GM21526 (cell line): Measurements from ENCODE around the gene FOLR2.

Experiments
- ATAC-seq: cut with Tn5 transposase; IDR thresholded peaks from one replicate; pipeline ENCODE4 v1.9.1; 2021; ENCODE audit warnings: moderate library complexity; ENCODE audit not compliant: unreplicated experiment, low FRiP score

The FOLR2 gene

DNA sequence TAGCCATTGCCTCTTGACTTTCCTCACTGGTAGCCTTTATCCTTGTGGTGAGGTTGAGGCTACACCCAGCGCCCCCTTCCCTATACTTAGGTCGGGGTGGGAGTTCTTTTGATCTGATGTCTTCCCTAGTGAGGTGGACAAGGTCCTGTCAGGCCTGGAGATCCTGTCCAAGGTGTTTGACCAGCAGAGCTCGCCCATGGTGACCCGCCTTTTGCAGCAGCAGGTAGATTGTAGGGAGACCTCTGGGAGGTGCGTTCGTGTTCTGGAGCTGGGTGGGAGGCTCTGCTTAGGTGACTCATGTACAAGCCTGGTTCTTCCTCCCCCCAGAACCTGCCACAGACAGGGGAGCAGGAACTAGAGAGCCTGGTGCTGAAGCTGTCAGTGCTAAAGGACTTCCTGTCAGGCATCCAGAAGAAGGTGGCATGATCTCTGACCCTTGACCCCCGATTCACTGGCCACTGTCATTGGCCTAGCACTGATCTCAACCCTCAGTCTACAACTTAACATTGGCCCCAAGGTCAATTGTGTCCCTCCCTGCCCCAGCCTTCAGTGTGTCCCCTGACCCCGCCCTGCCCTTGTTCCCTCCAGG lies 12.8 kb downstream of the FOLR2 start:
- no peak for ATAC-seq

DNA sequence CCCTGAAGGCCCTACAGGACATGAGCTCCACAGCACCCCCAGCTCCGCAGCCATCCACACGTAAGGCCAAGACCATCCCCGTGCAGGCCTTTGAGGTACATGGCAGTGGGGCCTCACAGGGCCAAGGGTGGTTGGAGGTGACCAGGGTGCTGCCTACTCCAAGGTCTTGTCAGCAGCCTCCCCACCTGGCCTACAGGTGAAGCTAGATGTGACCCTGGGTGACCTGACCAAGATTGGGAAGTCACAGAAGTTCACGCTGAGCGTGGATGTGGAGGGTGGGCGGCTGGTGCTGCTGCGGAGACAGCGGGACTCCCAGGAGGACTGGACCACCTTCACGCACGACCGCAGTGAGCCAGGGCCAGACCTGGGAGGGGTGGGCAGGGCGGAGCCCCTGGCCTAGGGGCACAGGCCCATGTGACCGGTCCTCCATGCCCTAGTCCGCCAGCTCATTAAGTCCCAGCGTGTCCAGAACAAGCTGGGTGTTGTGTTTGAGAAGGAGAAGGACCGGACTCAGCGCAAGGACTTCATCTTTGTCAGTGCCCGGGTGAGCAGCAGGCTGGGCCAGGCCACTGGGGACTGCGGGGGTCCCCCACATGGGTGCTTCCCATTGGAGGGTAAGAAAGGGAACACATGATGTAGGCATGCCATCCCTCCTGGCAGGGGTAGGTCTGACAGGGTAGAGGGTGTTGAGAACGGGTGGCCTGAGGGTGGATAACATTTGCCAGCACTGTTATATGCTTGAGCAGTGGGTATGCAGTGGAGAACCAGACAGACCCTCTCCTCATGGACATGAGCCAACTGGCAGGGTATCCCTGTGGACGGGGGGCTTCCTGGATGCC lies 13.6 kb downstream of the FOLR2 start:
- ATAC-seq, result no peak

DNA sequence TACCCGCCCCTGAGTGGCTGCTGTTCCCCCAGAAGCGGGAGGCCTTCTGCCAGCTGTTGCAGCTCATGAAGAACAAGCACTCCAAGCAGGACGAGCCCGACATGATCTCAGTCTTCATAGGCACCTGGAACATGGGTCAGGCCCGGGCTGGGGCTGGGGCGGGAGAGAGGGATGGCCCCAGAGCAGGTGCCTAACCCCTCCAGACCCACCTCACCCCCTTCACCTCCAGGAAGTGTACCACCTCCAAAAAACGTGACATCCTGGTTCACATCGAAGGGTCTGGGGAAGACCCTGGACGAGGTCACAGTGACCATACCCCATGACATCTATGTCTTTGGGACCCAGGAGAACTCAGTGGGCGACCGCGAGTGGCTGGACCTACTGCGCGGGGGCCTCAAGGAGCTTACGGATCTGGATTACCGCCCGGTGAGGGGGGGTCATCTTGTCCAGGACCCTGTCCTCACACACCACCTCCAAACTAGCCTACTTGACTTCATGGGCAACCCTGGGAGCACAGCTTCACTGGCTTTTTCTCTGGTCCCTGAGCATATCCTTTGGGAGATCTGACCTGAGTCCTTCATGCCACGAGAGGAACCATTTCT lies 14.3 kb downstream of the FOLR2 start:
- no peak for ATAC-seq

DNA sequence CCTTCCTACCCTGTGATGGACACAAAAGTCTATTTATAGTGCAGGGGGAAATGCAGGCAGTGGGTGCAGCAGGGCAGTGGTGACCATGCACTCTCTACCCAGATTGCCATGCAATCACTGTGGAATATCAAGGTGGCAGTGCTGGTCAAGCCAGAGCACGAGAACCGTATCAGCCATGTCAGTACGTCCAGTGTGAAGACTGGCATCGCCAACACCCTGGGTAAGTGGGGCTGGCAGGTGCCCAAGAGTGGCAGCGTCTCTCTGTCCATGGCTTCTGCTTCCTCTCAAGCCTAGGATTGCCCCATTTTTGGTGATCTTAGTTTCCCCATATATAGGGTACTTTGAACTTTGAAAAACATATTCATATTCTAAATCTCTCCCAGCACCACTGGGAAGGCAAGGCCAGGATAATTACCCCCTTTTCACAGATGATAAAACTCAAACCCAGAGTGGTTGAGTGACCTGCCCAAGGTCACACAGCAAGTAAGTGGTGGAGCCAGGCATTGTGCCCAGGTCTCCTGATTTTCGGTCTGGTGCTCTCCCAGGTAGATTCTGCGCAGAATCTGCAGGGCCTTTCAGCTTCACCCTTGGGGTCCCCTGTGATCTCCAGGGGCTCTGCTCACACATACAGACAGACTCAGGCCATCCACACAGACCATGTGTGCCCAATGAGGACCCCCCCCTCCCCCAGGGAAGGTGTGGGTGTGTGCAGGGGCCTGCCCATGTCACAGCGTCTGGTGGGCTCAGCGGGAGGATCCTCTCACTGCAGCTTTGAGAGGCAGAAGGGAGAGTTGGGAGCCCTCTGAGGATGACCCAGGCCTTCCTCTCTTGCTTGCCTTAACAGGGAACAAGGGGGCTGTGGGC lies 15.0 kb downstream of the FOLR2 start:
- no peak for ATAC-seq

DNA sequence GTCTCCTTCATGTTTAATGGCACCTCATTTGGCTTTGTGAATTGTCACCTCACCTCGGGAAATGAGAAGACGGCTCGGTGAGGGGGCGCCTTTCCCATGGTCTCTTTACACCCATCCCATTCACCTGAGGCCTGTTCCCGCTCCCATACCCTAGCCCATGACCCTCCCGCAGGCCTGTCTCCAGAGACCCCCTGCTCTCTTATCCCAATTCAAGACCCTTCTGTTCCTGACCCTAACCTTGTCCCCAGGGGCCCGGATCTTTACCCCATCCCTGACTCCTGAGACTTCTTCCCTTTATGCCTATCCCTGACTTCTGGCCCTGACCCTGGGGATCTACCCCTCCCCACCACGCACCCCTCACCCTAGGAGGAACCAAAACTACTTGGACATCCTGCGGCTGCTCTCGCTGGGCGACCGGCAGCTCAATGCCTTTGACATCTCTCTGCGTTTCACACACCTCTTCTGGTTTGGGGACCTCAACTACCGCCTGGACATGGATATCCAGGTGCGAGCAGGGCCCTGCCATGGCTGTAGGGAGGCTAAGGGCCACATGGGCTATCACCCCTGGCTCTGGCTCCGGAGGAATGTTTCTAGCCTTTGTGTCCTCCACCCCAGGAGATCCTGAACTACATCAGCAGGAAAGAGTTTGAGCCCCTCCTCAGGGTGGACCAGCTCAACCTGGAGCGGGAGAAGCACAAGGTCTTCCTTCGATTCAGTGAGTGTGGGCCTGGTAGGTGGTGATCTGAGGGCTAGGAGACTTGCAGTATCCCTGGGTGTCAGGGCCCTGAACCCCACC lies 15.9 kb downstream of the FOLR2 start:
- no peak for ATAC-seq

DNA sequence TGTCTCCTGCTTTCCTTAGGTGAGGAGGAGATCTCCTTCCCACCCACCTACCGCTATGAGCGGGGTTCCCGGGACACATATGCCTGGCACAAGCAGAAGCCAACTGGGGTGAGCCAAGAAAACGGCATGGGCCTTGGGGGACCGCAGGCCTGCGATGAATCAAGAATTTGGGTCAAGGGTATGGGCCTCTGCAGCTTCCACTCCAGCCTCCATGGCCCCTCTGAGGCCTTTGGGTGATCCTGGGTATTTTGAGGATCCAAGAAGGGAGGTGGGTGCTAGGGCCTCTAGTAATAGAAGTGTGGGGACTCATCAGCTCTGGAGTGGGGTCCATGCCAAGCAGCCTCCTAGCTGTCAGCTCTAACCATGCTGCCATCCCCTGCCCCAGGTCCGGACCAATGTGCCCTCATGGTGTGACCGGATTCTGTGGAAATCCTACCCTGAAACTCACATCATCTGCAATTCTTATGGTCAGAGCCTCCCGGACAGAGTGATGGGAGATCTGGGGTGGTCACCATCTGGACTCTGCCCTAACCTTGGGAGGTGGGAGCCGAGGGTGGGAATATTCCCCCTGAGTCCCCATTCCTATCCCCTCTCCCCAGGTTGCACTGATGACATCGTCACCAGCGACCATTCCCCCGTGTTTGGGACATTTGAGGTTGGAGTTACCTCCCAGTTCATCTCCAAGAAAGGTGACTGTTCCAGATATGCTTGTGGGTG lies 16.6 kb downstream of the FOLR2 start:
- no peak for ATAC-seq

DNA sequence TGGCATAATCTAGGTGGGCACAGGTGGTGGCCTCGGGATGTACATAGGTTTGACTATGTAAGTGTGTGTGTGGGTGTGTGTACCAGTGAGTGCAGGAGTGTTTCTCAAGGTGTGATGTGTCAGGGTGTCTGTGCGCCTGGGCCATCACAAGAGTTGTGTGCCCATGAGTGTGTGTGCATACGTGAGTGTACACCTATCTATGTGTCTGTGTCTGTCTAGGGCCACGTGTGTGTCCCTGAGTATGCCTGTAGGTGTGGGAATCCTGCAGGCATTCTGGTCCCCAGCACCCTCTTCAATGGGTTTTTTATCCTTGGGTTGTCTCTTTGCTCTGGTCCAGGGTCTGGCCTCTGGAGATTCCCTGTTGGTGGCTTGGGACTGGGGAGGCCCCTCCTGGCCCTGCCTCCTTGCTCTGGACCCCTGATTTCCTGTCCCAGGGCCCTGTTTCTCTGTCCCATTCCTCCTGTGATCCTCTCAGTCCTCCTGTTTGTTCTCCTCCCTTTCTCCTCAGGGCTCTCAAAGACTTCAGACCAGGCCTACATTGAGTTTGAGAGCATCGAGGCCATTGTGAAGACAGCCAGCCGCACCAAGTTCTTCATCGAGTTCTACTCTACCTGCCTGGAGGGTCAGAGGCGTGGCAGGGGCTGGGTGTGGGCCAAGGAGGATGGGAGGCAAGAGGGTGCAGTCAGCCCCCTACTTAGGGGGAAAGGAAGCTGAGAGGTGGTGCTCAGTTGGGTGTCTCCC lies 17.3 kb downstream of the FOLR2 start:
- ATAC-seq, result no peak

DNA sequence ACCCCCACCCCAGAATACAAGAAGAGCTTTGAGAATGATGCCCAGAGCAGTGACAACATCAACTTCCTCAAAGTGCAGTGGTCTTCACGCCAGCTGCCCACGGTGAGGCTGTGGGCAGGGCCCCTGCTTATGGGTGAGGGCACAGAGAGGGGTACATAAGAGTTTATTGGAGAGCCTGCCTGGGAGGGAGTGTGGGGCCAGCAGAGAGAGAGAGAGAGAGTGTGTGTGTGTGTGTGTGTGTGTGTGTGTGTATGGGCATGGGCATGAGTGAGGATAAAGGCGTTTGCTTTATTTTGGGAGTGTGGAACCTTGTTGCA lies 17.9 kb downstream of the FOLR2 start:
- ATAC-seq, result no peak

DNA sequence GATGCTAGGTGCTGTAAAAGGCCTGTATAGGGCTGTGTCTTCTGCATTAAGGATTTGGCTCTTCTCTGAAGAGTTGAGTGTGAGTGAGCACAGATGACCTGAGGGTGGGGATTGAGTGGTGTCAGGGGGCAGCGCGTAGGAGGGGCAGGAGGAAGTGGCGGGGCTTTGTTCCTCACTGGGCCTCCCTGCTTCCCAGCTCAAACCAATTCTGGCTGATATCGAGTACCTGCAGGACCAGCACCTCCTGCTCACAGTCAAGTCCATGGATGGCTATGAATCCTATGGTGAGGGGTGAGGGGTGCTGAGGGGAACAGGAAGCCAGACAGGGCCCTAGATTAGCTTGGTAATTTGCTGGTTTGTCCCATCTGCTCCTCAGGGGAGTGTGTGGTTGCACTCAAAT lies 18.3 kb downstream of the FOLR2 start:
- no peak for ATAC-seq

DNA sequence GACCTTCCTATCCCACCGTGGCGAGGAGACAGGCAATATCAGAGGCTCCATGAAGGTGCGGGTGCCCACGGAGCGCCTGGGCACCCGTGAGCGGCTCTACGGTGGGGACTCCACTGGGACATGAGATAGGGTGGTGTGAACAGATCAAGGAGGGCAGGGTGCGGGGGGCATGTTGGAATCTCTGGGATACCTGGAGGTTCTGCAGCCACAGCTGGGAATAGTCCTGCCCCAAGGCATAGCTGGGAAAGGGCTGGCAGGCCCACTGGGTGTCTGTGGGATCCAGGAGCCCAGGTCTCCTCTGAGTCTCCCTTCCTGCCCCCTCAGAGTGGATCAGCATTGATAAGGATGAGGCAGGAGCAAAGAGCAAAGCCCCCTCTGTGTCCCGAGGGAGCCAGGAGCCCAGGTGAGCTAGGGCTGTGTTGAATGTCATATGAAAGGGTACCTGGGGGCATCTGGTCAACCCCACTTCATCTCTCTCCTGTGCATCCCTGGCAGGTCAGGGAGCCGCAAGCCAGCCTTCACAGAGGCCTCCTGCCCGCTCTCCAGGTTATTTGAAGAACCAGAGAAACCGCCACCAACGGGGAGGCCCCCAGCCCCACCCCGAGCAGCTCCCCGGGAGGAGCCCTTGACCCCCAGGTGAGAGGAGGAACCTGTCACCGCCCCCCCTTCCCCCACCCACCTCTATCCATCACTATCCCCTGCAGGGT lies 18.9 kb downstream of the FOLR2 start:
- no peak for ATAC-seq

DNA sequence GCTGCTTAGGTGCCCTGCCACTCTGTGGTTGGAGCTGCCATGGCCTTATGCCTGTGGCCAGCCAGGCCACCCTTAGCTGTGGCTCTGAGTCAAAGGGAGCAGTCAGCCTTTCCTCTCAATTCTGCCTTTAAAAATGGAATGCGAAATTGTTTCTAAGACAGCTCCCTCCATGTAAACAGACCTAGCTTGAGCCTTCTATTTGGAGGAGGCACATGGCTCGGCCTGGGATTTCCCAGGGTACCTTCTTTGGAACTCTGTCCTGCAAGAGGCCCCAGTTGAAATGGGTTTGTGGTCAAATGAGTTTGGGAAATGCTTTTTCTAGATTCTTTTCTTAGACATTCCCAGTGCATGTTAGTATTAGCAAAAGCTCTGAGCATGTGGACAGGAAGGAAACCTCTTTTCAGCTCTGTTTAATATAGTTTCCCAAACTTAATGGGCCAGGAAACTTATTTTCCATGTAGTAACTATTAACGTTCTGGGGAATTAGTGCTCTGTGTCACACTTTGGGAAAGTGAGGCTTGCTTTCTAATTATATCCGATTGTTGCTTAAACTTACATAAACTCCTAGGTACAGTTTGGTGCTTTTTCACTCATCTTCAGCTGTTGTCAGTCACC lies 19.6 kb downstream of the FOLR2 start:
- no peak for ATAC-seq

DNA sequence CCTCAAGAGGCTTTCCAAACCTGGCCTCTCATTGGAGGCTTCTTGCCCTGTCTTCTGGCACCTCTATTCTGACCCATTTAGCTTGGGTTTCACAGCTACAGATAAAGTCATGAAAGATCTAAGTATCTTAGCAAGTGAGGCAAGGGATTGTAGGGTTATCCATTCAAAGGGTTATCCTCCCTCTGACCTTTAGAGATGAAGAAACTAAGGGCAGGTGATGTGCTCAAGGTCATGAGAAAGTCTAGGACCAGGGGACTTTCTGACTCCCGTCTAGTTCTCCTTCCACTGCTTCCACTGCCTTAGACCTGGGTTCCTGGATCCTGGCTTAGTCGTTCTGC lies 20.1 kb downstream of the FOLR2 start:
- no peak for ATAC-seq

DNA sequence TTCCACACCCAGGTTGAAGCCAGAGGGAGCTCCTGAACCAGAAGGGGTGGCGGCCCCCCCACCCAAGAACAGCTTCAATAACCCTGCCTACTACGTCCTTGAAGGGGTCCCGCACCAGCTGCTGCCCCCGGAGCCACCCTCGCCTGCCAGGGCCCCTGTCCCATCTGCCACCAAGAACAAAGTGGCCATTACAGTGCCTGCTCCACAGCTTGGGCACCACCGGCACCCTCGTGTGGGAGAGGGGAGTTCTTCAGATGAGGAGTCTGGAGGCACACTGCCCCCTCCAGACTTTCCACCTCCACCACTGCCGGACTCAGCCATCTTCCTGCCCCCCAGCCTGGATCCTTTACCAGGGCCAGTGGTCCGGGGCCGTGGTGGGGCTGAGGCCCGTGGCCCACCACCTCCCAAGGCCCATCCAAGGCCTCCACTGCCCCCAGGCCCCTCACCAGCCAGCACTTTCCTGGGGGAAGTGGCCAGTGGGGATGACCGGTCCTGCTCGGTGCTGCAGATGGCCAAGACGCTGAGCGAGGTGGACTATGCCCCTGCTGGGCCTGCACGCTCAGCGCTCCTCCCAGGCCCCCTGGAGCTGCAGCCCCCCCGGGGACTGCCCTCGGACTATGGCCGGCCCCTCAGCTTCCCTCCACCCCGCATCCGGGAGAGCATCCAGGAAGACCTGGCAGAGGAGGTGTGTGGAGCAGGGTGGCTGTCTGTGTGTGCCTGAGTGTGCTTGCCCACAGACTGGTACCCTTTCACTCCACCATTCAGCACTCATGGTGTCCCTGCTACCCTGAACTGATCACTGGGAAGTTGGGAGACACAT lies 20.7 kb downstream of the FOLR2 start:
- ATAC-seq, result no peak

DNA sequence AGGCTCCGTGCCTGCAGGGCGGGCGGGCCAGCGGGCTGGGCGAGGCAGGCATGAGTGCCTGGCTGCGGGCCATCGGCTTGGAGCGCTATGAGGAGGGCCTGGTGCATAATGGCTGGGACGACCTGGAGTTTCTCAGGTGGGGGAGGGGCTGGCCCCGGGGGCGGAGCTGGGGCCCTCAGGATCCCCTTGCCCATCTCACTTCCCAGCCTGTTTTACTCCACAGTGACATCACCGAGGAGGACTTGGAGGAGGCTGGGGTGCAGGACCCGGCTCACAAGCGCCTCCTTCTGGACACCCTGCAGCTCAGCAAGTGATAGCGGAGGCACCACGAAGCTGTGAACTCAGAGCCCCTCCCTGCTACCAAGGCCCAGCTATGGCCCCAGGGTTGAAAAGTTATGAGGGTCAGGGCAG lies 21.5 kb downstream of the FOLR2 start:
- ATAC-seq, result no peak

DNA sequence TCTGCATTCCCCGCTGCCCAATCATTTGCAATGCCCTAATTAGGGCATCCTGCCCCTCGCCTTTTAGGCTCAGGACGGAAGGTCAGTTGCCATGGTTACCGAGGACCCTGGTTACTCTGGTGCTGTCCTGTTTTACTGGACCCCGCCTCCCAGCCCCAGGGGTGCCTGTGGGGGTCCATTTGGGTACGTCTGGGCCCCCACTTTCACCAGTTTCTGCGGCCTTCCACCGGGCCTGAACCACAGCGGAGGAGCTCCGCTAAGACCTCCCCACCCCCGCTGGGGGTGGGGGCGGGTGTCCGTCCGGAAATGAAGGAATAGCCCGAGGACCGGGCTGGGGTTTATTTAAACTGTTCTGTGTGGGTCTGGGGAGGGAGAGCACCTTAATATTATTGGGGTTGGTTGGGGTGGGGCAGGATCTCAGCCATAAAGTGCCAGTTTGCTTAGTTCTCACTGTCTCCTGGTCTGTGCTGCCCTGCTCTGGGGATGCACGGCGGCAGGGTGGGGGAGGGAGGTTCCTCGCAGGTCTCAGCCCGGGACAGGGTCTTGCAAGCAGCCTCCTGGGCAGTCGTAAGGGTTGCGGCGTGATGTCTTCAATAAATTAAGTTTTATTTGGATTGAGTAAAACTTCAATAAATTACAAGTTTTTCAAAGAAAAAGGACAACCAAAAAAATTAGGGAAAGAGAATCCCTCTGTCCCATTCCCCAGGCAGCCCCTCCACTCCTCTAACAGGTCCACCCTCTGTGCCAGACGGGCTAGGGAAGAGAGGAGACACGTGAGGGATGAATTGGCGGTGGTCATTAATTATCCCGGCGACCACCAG lies 22.1 kb downstream of the FOLR2 start:
- no peak for ATAC-seq

DNA sequence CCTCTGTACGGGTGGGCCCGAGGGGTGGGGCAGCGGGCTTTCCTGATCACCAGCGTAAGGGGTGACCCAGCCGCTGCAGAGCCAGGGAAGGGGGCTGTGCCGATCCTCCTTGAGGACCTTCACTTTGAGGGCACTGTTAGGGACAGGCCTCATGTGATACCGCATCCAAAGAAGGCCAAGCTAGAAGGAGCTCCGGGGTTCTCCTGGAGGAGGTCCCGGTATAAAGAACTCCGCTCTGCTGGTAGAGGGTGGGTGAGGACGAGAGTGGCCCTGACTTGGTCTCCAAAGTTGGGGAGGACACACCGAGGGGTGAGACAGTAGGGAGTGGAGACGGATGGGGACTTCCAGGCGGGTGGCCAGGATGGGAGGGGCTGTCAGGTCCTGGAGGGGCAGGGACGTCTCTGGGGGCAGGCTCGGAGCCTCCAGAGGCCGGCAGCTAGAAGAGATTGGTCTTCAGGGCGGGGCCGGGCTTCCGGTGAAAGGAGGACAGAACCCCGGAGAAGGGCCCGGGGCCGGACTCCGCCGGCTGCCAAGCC lies 22.8 kb downstream of the FOLR2 start:
- no peak for ATAC-seq
